Hippocampal formation (tissue), 2 donors: ENCODE data around the gene PDE2A.
"Not testable (repeated sequence)": the region's sequence is repeated elsewhere in the genome, so short reads cannot be mapped to it uniquely, and the experiment has no call there.

Experiments
- DNase-seq, 2 donors: peaks; one replicate each; lab custom pipeline; 2025; lab: John Stamatoyannopoulos, UW

Gene PDE2A

GRCh38 chr11:72576661-72577060 lies 97.6 kb downstream of the PDE2A start:
- no peak for DNase-seq

GRCh38 chr11:72576243-72576595 lies 98.0 kb downstream of the PDE2A start:
- no peak for DNase-seq

- no peak for DNase-seq
Measured at GRCh38 chr11:72575533-72576242, 98.5 kb downstream of the PDE2A start.

- no peak for DNase-seq
Measured at GRCh38 chr11:72574548-72575460, 99.4 kb downstream of the PDE2A start.

- DNase-seq = no peak
Measured at GRCh38 chr11:72573855-72574445, 100.3 kb downstream of the PDE2A start.

- peak in 1 of 2 donors; percentile 29 for DNase-seq
Measured at GRCh38 chr11:72573072-72573854, 101.0 kb downstream of the PDE2A start.

- DNase-seq = not testable (repeated sequence)
Measured at GRCh38 chr11:72572540-72572939, 101.7 kb downstream of the PDE2A start.

GRCh38 chr11:72570893-72571661 lies 103.1 kb downstream of the PDE2A start:
- no peak for DNase-seq

GRCh38 chr11:72569966-72570892 lies 104.0 kb downstream of the PDE2A start:
- no peak for DNase-seq

GRCh38 chr11:72568861-72569260 lies 105.4 kb downstream of the PDE2A start:
- no peak for DNase-seq

- no peak for DNase-seq
Measured at GRCh38 chr11:72562431-72562830, 111.8 kb downstream of the PDE2A start.

- no peak for DNase-seq
Measured at GRCh38 chr11:72561856-72562255, 112.4 kb downstream of the PDE2A start.

GRCh38 chr11:72560864-72561263 lies 113.4 kb downstream of the PDE2A start:
- DNase-seq = not testable (repeated sequence)

- no peak for DNase-seq
Measured at GRCh38 chr11:72556433-72556832, 117.8 kb downstream of the PDE2A start.

- not testable (repeated sequence) for DNase-seq
Measured at GRCh38 chr11:72555014-72555522, 119.2 kb downstream of the PDE2A start.

GRCh38 chr11:72553706-72554105 lies 120.5 kb downstream of the PDE2A start:
- DNase-seq = no peak

- no peak for DNase-seq
Measured at GRCh38 chr11:72552399-72552910, 121.8 kb downstream of the PDE2A start.

- DNase-seq = no peak
Measured at GRCh38 chr11:72551571-72551970, 122.7 kb downstream of the PDE2A start.

GRCh38 chr11:72548463-72548862 lies 125.8 kb downstream of the PDE2A start:
- no peak for DNase-seq

GRCh38 chr11:72546866-72547265 lies 127.4 kb downstream of the PDE2A start:
- DNase-seq = no peak
